ENCODE measurements around the gene PLEKHM1. TPM values are rescaled to one million over a fixed set of nuclear protein-coding genes. Genes with fewer than 3 reads are reported as not detected.

PLEKHM1 gene
- total and polyA plus RNA-seq, 4 donors, result 6.2 to 15.8 (median 8.5) TPM

GRCh38 chr17:45425984-45426413 is 64.5 kb downstream of the PLEKHM1 start:
- H3K4me3 ChIP-seq (ENCODE audit: low read depth in 1 of 3, low read length in 3 of 3), result no peak overlapping the region
- 58% methylated on average over 6 of the region's 6 CpGs for WGBS
- no peaks in the 10 kb centered on the region for H3K9me3 ChIP-seq (ENCODE audit: control insufficient read depth in 4 of 4, low read length in 3 of 4)
- H3K9ac ChIP-seq (ENCODE audit: low read depth in 1 of 2, low read length in 2 of 2), result no peak overlapping the region
- peaks cover 0 to 2% (median 0%) of the 10 kb centered on the region in 4 donors for H3K27me3 ChIP-seq (ENCODE audit: control insufficient read depth in 4 of 4, insufficient read depth in 4 of 4, low read length in 3 of 4)
- H3K27ac ChIP-seq (ENCODE audit: low read depth in 1 of 2, low read length in 2 of 2), result no peak overlapping the region
- DNase-seq (ENCODE audit: low spot score), result no peak
- peaks cover 6 to 27% (median 18%) of the 10 kb centered on the region in 4 donors for H3K4me1 ChIP-seq (ENCODE audit: control insufficient read depth in 4 of 4, insufficient read depth in 4 of 4, low read length in 3 of 4)
- H3K36me3 ChIP-seq (ENCODE audit: control insufficient read depth in 4 of 4, insufficient read depth in 3 of 4, low read depth in 1 of 4, low read length in 3 of 4), result no peaks in the 10 kb centered on the region
- no peak for TF ChIP-seq JUND (IDR thresholded peaks at IDR 0.05)
- TF ChIP-seq EGR1 (IDR thresholded peaks at IDR 0.05; ENCODE audit: low read depth in 2 of 2), result no peak
- TF ChIP-seq ZBTB33 (IDR thresholded peaks at IDR 0.05), result no peak
- TF ChIP-seq YY1 (IDR thresholded peaks at IDR 0.05), result no peak
- TF ChIP-seq HNF4A (conservative IDR thresholded peaks at IDR 0.05), result no peak
- no peak for TF ChIP-seq MAX (IDR thresholded peaks at IDR 0.05)

GRCh38 chr17:45425125-45425983 is 65.2 kb downstream of the PLEKHM1 start:
- Histone ChIP-seq H3K27ac (ENCODE audit: low read depth in 1 of 2, low read length in 2 of 2) (no peak overlapping the region), H3K4me3 (ENCODE audit: low read depth in 1 of 3, low read length in 3 of 3) (peak overlapping the region in 1 of 3 donors; percentile 23)
- DNase-seq (ENCODE audit: low spot score), result peak; percentile 58

More at GRCh38 chr17:45425125-45425983, 65.2 kb downstream of the PLEKHM1 start:
- TF ChIP-seq RXRA (IDR thresholded peaks at IDR 0.05) (peak in 1 of 2 donors; percentile 22), SP1 (IDR thresholded peaks at IDR 0.05) (peak; percentile 35), NR2F2 (IDR thresholded peaks at IDR 0.05) (no peak), MAX (IDR thresholded peaks at IDR 0.05) (no peak), ZBTB33 (IDR thresholded peaks at IDR 0.05) (no peak), HNF4A (conservative IDR thresholded peaks at IDR 0.05) (peak in 1 of 2 donors; percentile 22), HNF4G (IDR thresholded peaks at IDR 0.05) (no peak), RAD21 (IDR thresholded peaks at IDR 0.05) (peak; percentile 59 to 71), FOXA1 (IDR thresholded peaks at IDR 0.05) (no peak), YY1 (IDR thresholded peaks at IDR 0.05) (no peak), JUND (IDR thresholded peaks at IDR 0.05) (no peak), GABPA (IDR thresholded peaks at IDR 0.05 in 1 of 2, conservative IDR thresholded peaks at IDR 0.05 in 1 of 2) (no peak), CTCF (IDR thresholded peaks at IDR 0.05; ENCODE audit: low read depth, low read length, missing input control) (peak; percentile 13), EGR1 (IDR thresholded peaks at IDR 0.05; ENCODE audit: low read depth in 2 of 2) (no peak), TAF1 (conservative IDR thresholded peaks at IDR 0.05) (no peak), FOXA2 (IDR thresholded peaks at IDR 0.05) (no peak), ATF3 (IDR thresholded peaks at IDR 0.05) (no peak), REST (IDR thresholded peaks at IDR 0.05) (no peak)
- Histone ChIP-seq H3K27me3 (ENCODE audit: control insufficient read depth in 4 of 4, insufficient read depth in 4 of 4, low read length in 3 of 4) (no peaks in the 10 kb centered on the region), H3K9ac (ENCODE audit: low read depth in 1 of 2, low read length in 2 of 2) (no peak overlapping the region), H3K4me1 (ENCODE audit: control insufficient read depth in 4 of 4, insufficient read depth in 4 of 4, low read length in 3 of 4) (peaks cover 6 to 21% (median 14%) of the 10 kb centered on the region in 4 donors), H3K36me3 (ENCODE audit: control insufficient read depth in 4 of 4, insufficient read depth in 3 of 4, low read depth in 1 of 4, low read length in 3 of 4) (no peaks in the 10 kb centered on the region), H3K9me3 (ENCODE audit: control insufficient read depth in 4 of 4, low read length in 3 of 4) (no peaks in the 10 kb centered on the region)
- whole genome bisulfite sequencing, result 26% methylated on average over 18 of the region's 18 CpGs
